ENCODE results near the gene ZNF747. TPM values are rescaled to one million over a fixed set of nuclear protein-coding genes. Genes with fewer than 3 reads are reported as not detected.
"Not testable (repeated sequence)": the region's sequence is repeated elsewhere in the genome, so short reads cannot be mapped to it uniquely, and the experiment has no call there.

The ZNF747 gene
- total RNA-seq, 1 donor from 2014 or later, result 9.7 TPM

- TF ChIP-seq CTCF (IDR thresholded peaks at IDR 0.05; ENCODE audit: unreplicated experiment), result no peak
- H3K9me3 Mint-ChIP-seq (ENCODE audit: unreplicated experiment), result no peaks in the 10 kb centered on the region
- H3K27me3 Mint-ChIP-seq (ENCODE audit: unreplicated experiment), result no peaks in the 10 kb centered on the region
- H3K4me3 Mint-ChIP-seq (ENCODE audit: unreplicated experiment), result no peak overlapping the region
- H3K4me1 Mint-ChIP-seq (ENCODE audit: unreplicated experiment), result peaks cover 11% of the 10 kb centered on the region
- peaks cover 4% of the 10 kb centered on the region for H3K36me3 Mint-ChIP-seq (ENCODE audit: low read depth, unreplicated experiment)
- H3K27ac Mint-ChIP-seq (ENCODE audit: unreplicated experiment), result no peak overlapping the region
- DNase-seq (ENCODE audit: low spot score), result no peak
These were observed 4.6 kb upstream of the ZNF747 start for GRCh38 chr16:30539000-30539964.

- H3K27ac Mint-ChIP-seq (ENCODE audit: unreplicated experiment); H3K36me3 Mint-ChIP-seq (ENCODE audit: low read depth, unreplicated experiment); DNase-seq (ENCODE audit: low spot score); H3K9me3 Mint-ChIP-seq (ENCODE audit: unreplicated experiment); H3K27me3 Mint-ChIP-seq (ENCODE audit: unreplicated experiment): not testable (repeated sequence)
- Mint-ChIP-seq H3K4me3 (ENCODE audit: unreplicated experiment) (peak overlapping the region; percentile 96), H3K4me1 (ENCODE audit: unreplicated experiment) (peaks cover 18% of the 10 kb centered on the region)
These were observed 1.9 kb upstream of the ZNF747 start for GRCh38 chr16:30536391-30537024.

GRCh38 chr16:30535777-30536190, 1.1 kb upstream of the ZNF747 start:
- Mint-ChIP-seq H3K9me3 (ENCODE audit: unreplicated experiment) (no peaks in the 10 kb centered on the region), H3K4me1 (ENCODE audit: unreplicated experiment) (peaks cover 18% of the 10 kb centered on the region), H3K27ac (ENCODE audit: unreplicated experiment) (peak overlapping the region; percentile 97), H3K4me3 (ENCODE audit: unreplicated experiment) (peak overlapping the region; percentile 96), H3K36me3 (ENCODE audit: low read depth, unreplicated experiment) (peaks cover 11% of the 10 kb centered on the region), H3K27me3 (ENCODE audit: unreplicated experiment) (peaks cover 2% of the 10 kb centered on the region)
- no peak for TF ChIP-seq CTCF (IDR thresholded peaks at IDR 0.05; ENCODE audit: unreplicated experiment)
- DNase-seq (ENCODE audit: low spot score), result peak; percentile 67

- peak overlapping the region; percentile 96 for H3K4me3 Mint-ChIP-seq (ENCODE audit: unreplicated experiment)
- peaks cover 2% of the 10 kb centered on the region for H3K27me3 Mint-ChIP-seq (ENCODE audit: unreplicated experiment)
These were observed 583 bp upstream of the ZNF747 start for GRCh38 chr16:30535106-30535776.

More at GRCh38 chr16:30535106-30535776, 583 bp upstream of the ZNF747 start:
- no peak for DNase-seq (ENCODE audit: low spot score)
- Mint-ChIP-seq H3K27ac (ENCODE audit: unreplicated experiment) (peak overlapping the region; percentile 97), H3K36me3 (ENCODE audit: low read depth, unreplicated experiment) (peaks cover 13% of the 10 kb centered on the region), H3K9me3 (ENCODE audit: unreplicated experiment) (no peaks in the 10 kb centered on the region), H3K4me1 (ENCODE audit: unreplicated experiment) (peaks cover 18% of the 10 kb centered on the region)
- no peak for TF ChIP-seq CTCF (IDR thresholded peaks at IDR 0.05; ENCODE audit: unreplicated experiment)
